Astrocyte (in vitro differentiated cells and primary cell): ENCODE data around the gene HHLA2.

ENCODE experiments used
- CTCF ChIP-seq: IDR thresholded peaks from 2 replicates; pipeline ENCODE4 v1.5.1; 2011; ENCODE audit warnings: low read depth, mild to moderate bottlenecking, inconsistent platforms, low read length, moderate library complexity; ENCODE audit not compliant: insufficient read depth
- EZH2 ChIP-seq: IDR thresholded peaks from 2 replicates; pipeline ENCODE4 v1.6.1; 2012; ENCODE audit warnings: mild to moderate bottlenecking, low read length, inconsistent platforms; ENCODE audit not compliant: insufficient read depth

GRCh38 chr3:108410531-108410984 lies 114.2 kb downstream of the HHLA2 start:
- TF ChIP-seq EZH2 = no peak
- no peak for TF ChIP-seq CTCF
